GM21576 (cell line): ENCODE data around the gene GUCA1C.

Experiments used
- ATAC-seq: cut with Tn5 transposase; IDR thresholded peaks from one replicate; pipeline ENCODE4 v1.9.1; 2021; ENCODE audit warnings: mild to moderate bottlenecking, moderate library complexity; ENCODE audit not compliant: unreplicated experiment

GUCA1C gene, protein sequence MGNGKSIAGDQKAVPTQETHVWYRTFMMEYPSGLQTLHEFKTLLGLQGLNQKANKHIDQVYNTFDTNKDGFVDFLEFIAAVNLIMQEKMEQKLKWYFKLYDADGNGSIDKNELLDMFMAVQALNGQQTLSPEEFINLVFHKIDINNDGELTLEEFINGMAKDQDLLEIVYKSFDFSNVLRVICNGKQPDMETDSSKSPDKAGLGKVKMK

DNA sequence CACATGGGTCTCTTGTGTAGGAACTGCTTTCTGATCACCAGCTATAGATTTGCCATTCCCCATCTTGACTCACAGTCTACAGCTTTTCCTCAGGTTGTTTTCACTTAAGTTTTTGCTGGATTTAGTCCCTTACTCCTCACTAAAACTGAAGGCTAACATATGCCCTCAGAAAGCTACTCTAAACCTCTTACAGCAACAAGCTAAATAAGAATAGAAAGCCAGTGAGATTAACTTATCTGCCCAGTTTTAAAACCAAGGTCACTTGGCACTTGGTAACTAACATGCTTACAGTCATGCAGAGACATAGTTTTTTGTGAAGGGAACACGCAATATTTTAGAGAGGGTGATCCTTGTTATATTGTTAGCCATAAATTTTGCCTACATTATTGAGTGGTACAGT is at the start of gene GUCA1C:
Gene GUCA1C (minus strand): TSS at position 180 of the 400 bp plus-strand sequence. CDS start 117 bp downstream, at position 63.
- no peak for ATAC-seq

DNA sequence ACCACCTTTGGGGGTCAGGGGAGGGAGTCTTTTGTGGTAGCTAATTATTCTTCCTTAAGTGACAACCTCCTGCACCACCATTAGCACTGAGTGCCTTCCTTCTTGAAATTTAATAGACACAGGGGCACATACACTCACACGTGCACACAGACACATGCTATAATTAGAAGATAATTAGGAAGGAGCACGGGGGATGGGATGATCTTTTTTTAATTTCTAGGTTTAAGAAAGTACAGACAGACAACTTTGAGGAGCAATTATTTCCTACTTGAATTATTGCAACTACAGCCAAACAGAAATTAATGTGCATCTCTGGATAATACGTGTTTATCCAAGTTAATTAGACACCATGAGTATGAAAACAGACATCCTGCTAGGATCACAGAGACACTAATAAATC is 44.8 kb upstream of the GUCA1C start:
- no peak for ATAC-seq

DNA sequence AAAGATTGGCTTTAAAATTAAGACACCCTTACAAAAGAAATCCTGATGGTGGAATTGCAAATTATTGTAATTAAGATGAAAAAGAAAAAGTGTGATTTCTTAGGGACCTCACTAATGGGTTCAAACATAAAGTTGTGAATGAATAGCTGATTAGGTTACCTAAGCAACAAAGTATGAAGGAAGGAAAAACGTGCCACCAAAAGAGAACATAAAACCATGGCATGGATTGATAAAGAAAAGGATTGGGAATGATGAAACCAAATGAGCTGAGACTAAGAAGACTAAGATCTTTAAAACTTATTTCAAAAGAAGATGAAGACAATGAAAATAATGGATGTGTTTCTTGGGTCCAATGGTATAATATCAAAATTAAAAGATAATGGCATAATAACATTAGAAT is 32.2 kb upstream of the GUCA1C start:
- no peak for ATAC-seq

GRCh38 chr3:108983051-108983450 is 29.4 kb upstream of the GUCA1C start:
- ATAC-seq: no peak

- ATAC-seq: no peak
Measured at GRCh38 chr3:108976058-108976457, 22.4 kb upstream of the GUCA1C start.

DNA sequence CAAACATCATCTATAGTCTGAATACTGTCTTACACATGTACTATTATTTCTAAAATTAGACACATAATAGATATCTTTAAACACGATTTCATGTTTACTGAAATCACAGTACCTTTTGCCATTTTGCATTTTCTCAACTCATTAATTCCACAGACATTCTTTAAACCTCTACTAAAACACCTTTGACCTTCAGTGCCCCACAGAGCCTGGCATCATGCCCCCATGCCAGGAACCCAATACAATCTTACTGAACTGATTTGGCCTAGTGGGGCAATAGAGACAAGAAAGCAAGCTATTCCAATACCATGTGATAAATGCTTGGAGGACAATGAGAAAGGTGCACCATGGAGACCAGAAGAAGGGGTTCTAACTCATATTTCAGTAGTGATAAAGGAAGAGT is 19.3 kb upstream of the GUCA1C start:
- no peak for ATAC-seq

DNA sequence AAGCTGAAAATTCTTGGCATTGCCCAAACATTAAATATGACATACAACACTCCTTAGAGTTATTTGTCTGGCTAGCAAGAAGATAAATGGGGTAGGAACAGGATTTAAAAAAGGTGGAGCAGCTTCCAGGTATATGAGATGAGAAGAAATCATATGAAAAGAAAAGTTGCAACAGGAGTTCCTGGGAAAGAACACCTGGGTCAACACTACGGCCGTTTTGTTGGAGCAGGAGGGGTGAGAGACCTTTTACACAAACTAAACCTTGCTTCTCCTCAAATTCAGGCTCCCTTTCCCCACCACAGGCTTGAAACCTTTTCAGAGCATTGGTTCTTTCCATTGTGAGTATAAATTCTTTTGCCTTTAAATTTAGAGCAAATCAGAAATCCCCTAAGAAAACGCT is 18.8 kb upstream of the GUCA1C start:
- ATAC-seq: no peak

GRCh38 chr3:108970561-108970960 is 16.9 kb upstream of the GUCA1C start:
- no peak for ATAC-seq

DNA sequence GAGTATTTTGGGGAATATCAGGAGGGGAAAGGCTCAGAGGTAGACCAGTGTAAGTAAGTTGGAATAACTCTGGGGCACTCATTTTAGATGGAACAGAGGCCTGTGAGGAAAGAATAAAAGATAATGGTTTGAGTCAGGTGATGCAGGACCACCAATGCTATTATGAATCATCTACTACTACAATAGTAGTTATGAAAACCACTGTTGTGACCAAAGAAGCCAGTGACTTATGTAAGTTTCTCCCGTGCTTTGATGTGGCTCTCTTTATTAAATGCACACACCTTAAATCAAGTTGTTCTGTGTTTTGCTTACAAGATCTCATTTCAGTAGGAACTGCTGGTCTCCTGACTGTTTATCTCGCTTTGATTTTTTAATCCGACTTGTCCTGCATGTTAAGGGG is 13.1 kb upstream of the GUCA1C start:
- no peak for ATAC-seq

DNA sequence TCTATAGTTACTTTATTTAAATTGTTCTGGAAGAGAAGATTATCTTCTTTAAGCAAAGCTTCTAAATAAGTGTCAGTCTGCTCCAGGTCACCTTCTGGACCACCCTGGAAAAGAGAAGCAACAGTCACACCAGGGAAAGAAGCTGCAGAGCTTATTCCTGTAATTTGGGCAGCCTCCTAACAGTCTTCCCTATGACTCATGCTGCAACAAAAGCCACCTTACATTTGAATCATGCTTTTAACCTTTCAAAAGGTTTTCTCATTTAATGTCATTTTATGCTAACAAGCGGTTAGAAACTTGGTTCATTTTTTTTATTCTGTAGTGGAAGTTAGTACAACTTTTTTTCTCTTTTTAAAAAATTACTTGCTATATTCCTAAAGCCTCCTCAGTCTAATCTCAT is 5.3 kb upstream of the GUCA1C start:
- no peak for ATAC-seq

- no peak for ATAC-seq
Measured at GRCh38 chr3:108953210-108953609, 469 bp downstream of the GUCA1C start.

DNA sequence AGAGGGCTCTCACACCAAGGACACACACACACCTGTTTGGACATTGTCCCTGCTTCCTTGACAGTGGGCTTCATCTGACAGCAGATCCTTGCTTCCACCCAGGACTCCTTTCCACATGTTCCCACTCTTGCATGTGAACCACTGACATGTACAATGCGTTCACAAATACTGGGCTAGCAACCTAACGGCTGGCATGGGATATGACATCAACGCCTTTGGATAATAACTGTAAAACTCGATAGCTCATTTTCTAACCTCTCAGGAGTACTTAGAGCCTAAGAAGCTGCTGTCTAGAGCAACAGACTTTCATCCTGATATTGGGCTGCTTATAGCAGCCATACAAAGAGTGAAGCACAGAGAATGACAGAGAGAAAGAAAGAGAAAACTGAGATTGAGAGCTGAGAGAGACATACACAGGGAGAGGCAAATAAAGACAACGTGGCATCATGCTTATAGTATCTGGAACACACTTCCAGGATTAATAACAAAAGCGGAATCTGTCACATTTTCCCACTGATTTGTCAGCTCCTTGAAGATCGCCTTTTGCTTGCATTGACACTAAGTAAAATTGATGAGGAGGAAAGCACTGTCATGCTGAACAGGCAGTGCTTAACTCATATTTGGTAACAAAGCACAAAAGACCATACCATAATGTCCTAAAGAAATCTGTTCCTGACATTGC is 1.7 kb downstream of the GUCA1C start:
- ATAC-seq: no peak

DNA sequence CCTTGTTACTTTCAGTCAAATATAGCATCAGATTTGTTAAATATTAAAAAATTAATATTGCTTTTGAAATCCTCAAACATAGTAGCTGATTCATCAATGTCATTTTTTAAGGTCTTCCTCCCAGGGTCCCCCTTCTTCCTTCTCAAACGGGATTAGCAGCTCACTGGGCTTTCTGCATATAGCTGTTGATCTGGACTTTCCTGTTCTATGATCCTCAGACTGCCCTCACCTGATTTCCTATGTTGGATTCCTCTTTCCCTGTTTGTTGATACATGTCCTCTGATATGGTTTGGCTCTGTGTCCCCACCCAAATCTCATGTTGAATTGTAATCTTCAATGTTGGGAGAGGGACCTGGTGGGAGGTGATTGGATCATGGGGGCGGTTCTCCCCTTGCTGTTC is 5.8 kb downstream of the GUCA1C start:
- no peak for ATAC-seq

- no peak for ATAC-seq
Measured at GRCh38 chr3:108946292-108947285, 7.1 kb downstream of the GUCA1C start.

DNA sequence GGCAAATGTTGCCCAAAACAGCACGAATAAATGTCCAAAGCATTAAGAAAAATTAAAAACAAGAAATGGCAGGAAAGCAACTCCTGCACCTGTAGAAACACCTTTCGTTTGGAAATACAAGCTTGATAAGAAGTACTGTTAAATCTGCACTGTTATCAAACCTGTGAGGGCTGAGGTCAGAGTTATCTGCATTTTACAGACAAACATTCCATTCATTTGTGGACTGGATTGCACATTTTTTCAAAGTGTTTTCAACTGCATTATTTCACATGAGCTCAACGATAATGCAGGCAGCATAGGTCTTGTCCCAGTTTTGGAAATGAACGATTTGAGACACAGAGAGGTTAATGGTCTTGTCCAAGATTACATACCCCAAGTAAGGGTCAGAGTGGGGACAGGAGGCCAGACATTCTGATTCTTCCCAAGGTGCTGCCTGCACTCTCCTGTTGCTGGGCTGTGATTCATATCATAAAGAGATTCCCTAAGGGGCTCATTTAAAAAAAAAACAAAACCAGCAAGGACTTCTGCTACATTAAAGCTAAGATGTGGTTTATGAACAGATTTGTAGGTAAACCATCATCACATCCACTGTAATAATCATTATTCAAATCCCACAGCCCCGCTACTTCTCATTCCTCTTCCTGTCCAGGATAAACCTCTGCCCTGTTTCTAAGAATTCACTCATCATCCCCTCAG is 13.0 kb downstream of the GUCA1C start:
- no peak for ATAC-seq

GRCh38 chr3:108940166-108940565 is 13.5 kb downstream of the GUCA1C start:
- ATAC-seq: no peak

DNA sequence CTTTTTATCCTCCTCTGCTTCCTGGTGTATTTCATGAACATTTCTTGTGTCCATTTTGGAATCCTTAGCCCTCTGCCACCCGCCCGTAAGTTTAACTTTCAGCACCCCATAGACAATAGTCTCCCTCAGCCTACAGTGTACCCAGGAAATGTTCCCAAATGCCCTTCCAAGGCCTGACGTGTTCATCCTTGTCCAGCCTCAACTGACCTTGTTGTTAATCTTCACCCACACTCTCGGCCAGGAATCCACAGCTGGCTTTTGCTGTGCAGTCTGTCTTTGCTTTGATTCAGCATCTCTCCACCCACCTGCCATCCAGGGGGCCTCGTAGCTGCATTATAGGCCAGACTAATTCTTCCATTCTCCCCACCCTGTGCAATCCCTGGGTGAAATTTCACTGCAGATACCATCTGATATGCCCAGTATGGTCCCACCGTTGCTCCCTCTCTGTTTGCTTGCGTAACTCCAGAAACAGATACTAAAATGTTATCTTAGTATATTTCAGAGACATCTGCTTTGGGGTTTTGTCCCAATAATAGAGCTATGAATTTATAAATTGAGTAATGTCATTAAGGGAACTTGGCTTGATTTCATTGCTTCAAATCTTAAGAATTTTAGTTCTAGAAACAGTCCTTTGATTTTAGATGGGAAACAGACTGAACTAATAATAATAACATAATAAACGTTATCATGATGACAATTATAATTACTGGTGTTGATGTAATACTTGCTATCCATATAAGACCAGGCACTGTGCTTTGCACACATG is 16.6 kb downstream of the GUCA1C start:
- ATAC-seq: no peak

DNA sequence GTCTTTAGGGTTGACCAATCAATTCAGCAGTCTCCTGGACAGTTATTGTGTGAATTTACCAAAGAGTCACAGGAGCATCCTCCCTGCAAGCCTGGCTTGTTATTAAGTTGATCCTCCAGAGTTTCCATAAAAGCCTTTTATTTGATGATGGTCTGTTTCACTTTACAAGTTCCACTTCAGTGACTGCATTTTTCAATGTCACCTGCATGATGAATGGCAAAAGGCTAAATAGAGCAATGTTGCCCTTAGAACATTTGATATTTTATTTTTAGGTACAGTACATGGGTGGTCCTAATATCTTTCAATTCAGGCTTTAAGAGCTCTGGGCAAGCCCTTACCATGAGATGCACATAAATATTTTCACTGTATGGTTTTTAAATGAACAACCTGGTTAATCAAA is 22.6 kb downstream of the GUCA1C start:
- ATAC-seq: no peak

GRCh38 chr3:108918866-108919265 is 34.8 kb downstream of the GUCA1C start:
- no peak for ATAC-seq
